Testis (tissue), 2 donors: ENCODE measurements around the gene ATP13A3.

Experiments
- POLR2A ChIP-seq: fragments of 450-650 bp; IDR thresholded peaks from one replicate; pipeline ENCODE4 v1.6.1; 2017; ENCODE audit warnings: antibody characterized with exemption, mild to moderate bottlenecking, moderate library complexity
- TF ChIP-seq, protein P1 (sequence below), 3 experiments: fragments of 450-650 bp in 2 of 3; fragments of 200-600 bp in 1 of 3; sonication (generic) in 1 of 3; IDR thresholded peaks; one replicate each; pipeline ENCODE4 v1.5.1; 2016 to 2019; ENCODE audit warnings: antibody characterized with exemption in 3 of 3, mild to moderate bottlenecking in 2 of 3, moderate library complexity in 1 of 3

DNA sequence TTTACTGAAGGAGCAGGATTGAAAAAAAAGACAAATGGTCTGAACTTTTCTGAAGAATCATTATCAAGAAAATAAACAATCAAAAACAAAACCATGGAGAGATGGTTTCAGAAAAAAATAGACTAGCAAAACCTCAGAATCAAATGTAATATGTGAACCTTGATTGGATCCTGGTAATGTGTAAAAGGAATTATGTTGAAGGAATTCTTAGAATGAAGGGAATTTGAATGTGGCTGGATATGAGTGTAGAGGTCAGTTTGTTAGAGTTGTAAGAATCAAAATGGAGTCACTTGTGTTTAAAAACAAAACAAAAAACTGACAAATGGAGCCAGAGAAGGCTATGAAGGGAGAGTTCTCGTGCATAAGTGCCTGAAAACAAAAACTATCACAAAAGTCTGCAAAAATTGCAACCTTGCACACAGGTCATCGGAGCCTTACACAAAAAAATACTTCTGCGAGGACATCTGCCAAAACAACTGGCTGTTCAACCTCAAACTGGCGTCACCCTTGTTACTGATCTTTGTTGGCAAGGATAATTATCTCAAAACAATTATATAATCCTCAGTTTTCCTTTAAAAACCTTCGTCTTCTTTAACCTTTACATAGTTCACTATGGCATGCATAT lies 19.1 kb upstream of the ATP13A3 start:
- TF ChIP-seq, protein P1, sequence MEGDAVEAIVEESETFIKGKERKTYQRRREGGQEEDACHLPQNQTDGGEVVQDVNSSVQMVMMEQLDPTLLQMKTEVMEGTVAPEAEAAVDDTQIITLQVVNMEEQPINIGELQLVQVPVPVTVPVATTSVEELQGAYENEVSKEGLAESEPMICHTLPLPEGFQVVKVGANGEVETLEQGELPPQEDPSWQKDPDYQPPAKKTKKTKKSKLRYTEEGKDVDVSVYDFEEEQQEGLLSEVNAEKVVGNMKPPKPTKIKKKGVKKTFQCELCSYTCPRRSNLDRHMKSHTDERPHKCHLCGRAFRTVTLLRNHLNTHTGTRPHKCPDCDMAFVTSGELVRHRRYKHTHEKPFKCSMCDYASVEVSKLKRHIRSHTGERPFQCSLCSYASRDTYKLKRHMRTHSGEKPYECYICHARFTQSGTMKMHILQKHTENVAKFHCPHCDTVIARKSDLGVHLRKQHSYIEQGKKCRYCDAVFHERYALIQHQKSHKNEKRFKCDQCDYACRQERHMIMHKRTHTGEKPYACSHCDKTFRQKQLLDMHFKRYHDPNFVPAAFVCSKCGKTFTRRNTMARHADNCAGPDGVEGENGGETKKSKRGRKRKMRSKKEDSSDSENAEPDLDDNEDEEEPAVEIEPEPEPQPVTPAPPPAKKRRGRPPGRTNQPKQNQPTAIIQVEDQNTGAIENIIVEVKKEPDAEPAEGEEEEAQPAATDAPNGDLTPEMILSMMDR (IDR thresholded peaks at IDR 0.05), result no peak
- TF ChIP-seq POLR2A, result no peak
